Colon (tissue), 2 donors: ENCODE data around the gene FKBP1A.
"Not testable (repeated sequence)": the region's sequence is repeated elsewhere in the genome, so short reads cannot be mapped to it uniquely, and the experiment has no call there.

Experiments used
- FAIRE-seq: peaks from 2 replicates; lab custom pipeline; 2012; peaks lifted over from hg19 to GRCh38; lab: Jason Lieb, UNC
- donor health status: control.
- donor health status: control.

Gene FKBP1A

DNA sequence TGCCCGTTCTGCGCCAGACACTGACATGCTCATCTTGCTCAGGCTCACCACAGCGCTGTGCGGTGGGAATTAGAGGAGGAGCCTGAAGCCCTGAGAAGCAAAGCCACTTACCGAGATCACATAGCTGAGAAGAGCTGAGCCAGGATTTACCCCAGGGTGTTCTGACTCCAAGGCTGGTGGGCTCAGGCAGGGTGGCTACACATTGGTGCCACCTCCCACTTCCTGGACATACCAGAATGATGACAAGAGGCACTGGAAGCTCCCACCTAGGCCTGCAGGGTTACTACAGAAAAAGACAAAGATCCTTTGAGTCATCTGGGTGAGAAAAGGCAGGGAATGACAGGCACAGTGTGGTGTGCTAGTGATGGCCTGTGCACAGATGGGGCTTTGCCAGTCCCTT, 24.4 kb upstream of the FKBP1A start:
- no peak for FAIRE-seq

- no peak for FAIRE-seq
Observed at GRCh38 chr20:1415667-1416468, 23.0 kb upstream of the FKBP1A start.

DNA sequence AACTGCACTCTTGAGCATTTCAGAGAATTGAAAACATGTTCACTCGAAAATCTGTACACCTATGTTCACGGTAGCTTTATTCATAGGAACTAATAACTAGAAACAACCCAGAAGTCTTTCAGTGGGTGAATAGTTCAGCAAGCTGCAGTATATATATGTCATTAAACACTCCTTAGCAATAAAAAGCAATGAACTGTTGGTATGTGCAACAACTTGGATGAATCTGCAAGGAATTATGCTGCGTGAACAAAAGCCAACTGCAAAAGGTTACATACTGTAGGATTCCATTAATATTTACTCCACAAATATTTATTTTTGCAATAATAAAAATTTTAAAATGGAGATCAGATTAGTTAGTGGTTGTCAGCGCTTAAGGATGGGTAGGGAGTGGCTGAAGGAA, 22.1 kb upstream of the FKBP1A start:
- FAIRE-seq, result no peak

DNA sequence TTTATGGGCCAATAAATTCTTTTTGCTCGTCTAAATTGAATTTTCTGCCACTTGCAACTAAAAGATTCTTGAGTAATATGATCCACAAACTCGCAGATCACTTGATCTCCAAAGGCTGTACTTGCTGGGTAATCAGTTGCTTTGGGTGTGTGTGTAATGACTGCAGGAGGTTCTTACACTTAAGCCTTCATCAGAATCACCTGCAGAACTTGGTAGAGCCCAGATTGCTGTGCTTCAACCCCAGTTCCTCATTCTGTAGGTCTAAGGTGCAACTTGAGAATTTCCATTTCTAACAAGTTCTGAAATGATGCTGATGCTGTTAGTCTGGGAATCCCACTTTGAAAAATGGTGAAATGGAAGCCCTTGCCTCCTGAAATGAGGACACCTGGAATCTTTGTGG, 12.9 kb upstream of the FKBP1A start:
- FAIRE-seq, result no peak

GRCh38 chr20:1403624-1404023, 10.8 kb upstream of the FKBP1A start:
- FAIRE-seq, result no peak

DNA sequence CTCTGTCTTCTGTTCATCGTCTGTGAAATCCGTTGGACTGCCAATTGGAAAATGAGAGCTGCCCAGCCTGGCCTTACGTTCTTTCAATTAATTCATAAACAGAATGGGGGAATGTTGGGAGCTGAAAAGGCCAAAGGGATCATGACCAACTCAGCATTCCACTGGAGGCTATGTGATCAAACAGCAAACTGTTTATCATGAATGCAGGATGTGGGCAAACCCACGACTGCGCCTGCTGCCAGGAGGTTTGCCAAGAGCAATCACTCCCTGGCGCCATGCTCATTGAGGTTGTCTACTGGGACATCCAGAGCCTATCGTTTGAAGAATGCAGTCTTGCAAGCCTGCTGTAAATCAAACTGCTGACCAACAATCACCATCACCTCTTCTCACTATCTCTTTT, 9.3 kb upstream of the FKBP1A start:
- no peak for FAIRE-seq

DNA sequence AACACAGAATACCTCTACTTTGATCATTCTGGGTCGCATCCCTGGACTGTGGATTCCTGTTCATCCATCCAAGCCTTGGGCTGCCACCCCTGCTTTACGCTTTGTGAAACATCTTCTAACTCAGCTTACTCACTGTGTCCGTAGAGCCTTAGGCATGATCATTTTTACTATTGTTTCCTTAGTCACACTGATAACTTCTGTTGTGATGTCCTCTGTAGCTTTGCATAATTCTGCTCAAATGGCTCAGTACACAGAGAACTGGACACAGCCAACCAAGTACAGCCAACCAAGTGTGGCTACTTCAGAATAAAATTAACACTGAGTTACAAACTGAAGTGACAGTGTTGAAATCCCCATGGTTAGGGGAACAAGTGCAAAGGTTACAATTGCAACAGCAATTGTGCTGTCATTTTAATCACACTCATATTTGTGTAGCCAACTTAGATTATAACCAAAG, 8.6 kb upstream of the FKBP1A start:
- FAIRE-seq, result no peak

DNA sequence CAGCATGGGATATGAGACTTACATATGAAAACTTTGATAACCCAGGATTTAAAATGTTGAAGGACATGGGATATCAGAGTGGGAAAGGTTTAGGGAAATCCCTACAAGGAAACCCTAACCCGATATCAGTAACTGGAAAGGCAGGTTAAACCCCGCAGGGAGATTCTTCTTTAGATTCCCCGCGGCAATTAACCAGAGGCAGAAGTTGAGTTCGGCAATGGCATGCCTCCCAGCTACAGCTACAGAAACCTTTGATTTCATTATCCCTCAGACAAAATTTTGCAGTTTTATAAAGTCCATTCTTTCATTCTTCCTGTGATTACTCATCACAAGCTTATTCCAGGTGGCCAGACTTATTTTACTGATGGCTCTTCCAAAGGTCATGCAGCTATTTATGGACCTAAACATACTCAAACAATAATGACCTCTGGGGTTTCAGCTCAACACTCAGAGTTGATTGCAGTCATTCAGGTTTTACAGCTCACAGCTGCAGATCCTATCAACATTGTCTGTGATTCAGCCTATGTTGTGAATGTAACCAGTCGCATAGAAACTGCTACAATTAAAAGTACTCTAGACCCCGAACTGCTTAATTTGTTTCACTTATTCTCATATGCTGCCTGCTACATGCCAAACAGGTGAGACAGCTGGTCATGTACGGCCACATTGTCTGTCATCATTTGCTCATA, 7.0 kb upstream of the FKBP1A start:
- FAIRE-seq, result peak; percentile 55

DNA sequence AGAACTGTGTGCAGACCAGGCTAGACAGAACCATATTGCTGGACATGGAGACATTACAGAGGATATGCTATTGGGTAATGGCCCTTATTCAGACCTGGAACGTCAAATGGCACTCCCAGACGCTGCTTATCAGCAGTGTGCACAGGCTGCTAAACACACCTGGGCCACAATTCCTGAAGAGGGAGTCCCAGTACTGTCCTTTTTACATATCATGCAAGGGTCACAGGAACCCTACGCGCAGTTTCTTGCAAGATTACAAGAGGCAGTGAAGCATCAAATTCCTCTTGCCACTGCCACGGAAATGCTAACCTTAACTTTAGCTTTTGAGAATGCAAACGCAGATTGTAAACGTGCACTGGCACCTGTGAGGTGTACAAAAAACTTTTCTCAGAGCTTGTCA, 5.3 kb upstream of the FKBP1A start:
- not testable (repeated sequence) for FAIRE-seq

DNA sequence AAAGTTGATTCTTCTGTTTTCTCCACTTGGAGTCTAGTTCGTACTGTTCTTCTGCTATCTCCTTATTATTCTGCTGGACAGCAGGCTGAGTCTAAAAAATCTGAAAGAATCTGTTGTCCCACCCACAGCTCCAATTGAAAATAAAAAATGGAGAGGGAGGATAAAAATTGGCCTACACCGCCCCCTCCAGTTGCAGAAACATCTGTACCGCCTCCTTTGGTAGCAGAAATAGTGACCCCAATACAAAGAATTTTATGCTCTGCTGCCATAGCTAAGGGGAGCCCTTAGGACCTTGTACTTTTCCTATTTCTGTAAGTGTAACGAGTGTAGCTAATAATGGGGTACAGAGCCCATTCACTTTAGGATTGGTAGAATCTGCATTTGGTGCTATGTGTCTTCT, 4.9 kb upstream of the FKBP1A start:
- FAIRE-seq, result no peak

DNA sequence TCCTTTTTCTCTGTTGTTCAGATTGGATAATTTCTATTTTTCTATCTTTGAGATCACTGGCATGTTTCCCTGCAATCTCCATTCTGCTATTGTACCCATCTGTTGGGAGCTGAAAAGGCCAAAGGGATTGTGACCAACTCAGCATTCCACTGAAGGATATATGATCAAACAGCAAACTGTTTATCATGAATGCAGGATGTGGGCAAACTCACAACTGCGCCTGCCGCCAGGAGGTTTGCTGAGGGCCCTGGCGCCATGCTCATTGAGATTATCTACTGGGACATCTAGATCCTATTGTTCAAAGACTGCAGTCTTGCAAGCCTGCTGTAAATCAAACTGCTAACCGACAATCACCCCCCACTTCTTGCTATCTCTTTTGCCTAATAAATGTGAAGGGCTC, 3.8 kb upstream of the FKBP1A start:
- no peak for FAIRE-seq

- no peak for FAIRE-seq
Observed at GRCh38 chr20:1396264-1396663, 3.4 kb upstream of the FKBP1A start.

- no peak for FAIRE-seq
Observed at GRCh38 chr20:1394686-1395085, 1.8 kb upstream of the FKBP1A start.

DNA sequence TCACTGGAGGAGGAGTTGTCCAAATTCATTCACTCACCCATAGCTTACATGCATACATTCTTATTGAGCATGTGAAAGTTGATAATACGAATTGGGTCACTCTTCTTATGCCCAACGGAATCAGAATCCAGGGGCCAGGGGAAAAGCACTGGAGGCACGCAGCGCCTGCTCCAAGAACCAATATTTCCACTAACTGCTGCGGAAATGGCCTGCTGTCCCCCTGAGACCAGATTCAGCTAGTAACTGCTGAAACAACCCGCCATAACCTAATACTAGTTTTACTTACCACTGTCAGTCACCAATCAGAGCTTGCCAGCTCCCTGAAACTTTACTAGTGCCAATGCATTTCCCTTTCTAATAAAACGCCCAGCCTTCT, 641 bp upstream of the FKBP1A start:
- FAIRE-seq, result no peak

GRCh38 chr20:1392443-1392692, 486 bp downstream of the FKBP1A start:
- no peak for FAIRE-seq

GRCh38 chr20:1391640-1392442, 1.0 kb downstream of the FKBP1A start:
- FAIRE-seq, result no peak

DNA sequence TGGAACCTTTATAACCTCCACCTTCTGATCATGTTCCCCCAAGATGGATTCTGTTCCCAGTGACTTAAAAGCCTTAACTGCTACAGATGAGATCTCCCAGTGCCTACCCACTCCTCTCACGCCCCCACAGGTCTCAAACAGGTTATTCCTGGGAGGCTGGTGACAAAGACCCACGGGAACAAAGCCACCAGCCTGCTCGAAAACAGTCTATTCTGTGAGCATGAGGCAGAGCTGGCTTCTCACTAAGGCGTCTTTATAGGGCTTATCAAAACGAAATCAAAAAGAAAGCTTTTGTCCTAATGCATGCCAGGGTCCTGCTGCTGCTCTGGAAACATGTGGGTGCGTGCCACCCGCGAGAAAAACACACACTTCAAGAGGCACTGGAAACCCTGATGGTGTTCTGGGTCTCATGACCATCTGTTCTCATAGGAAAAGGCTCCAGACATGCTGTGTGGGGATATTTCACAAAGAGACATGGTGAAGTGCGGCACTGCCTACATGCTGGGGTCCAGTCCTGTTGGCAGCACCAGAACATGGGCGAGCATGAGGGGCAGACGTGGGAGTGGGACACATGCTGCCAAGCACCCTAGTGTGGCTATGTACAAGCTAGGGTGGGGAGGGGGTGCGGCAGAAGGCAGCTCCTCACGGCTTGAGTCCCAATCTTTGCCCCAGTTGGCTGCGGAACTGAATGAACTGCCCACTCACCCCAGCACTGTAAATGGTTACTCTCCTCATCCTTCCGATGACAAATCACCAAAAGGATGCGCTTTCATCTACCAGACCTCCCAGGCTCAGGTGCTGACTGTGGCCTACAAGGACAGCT, 2.1 kb downstream of the FKBP1A start:
- no peak for FAIRE-seq

- no peak for FAIRE-seq
Observed at GRCh38 chr20:1389703-1390580, 2.9 kb downstream of the FKBP1A start.

GRCh38 chr20:1388741-1389483, 3.9 kb downstream of the FKBP1A start:
- FAIRE-seq, result no peak

- FAIRE-seq, result no peak
Observed at GRCh38 chr20:1388253-1388652, 4.6 kb downstream of the FKBP1A start.

DNA sequence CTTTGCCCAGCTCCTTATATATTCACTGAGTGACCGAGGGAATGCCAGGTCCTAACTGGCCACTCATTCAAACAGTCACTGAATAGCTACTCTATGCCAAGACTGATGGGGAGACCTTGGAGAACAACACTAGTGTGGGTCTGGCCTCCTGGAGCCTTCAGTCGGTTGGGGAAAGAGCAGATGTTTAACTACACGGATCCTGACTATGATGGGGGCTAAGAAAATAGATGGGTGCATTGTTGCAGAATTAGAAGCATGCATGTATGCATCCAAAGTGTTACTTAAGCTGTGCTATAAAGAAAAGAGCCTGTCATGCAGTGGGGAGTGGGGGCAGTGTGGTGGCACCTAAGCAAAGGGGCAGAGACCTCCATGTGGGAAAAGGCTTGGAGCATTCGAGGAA, 6.5 kb downstream of the FKBP1A start:
- FAIRE-seq, result no peak
